Mammary microvascular endothelial cell (primary cell): ENCODE data around the gene EIF1AY. TPM values are rescaled to one million over a fixed set of nuclear protein-coding genes. Genes with fewer than 3 reads are reported as not detected.

Experiments used
- total RNA-seq: library from RNA; depleted of rRNA; stranded (reverse); fragments of >200 nt; gene quantifications from 2 replicates; pipeline ENCODE4 v1.2.3, GENCODE V29; 2015

The EIF1AY gene
- total RNA-seq = not detected in 2 replicates

GRCh38 chrY:20575531-20576121, at the start of gene EIF1AY:
Gene EIF1AY, plus strand, starts transcription at chrY:20575776. Its CDS starts 96 bp downstream, at chrY:20575872.

Other genes with a start within 250 kb of the EIF1AY start
- gene RPS4Y2, start 180.3 kb downstream of the EIF1AY start, total RNA-seq = not detected in 2 replicates